CD4-positive, alpha-beta memory T cell (primary cell): Measurements from ENCODE around the gene IFITM10. TPM values are rescaled to one million over a fixed set of nuclear protein-coding genes. Genes with fewer than 3 reads are reported as not detected.
"Not testable (repeated sequence)": the region's sequence is repeated elsewhere in the genome, so short reads cannot be mapped to it uniquely, and the experiment has no call there.

Experiments
- CTCF ChIA-PET: fragments of 350-600 bp; sonication (Branson Sonifier 250); formaldehyde crosslinking; loops from one replicate; lab custom pipeline; 2021; ENCODE audit warnings: inconsistent platforms; ENCODE audit not compliant: partially characterized antibody; lab: Charles Lee
- POLR2A ChIA-PET: fragments of 350-600 bp; sonication (Branson Sonifier 250); formaldehyde crosslinking; loops from one replicate; lab custom pipeline; 2021; ENCODE audit not compliant: partially characterized antibody; lab: Charles Lee
- DNase-seq, 5 donors: peaks; one replicate each; pipeline versions ENCODE4 v3.0.0 to v3.0.0-alpha.2; 2020 to 2022; ENCODE audit warnings: mixed read lengths in 1 of 5
- H3K27ac ChIP-seq: one replicate; pipeline ENCODE4 v1.7.0; 2013; ENCODE audit warnings: low read depth, low read length
- H3K27me3 ChIP-seq: 2 replicates; pipeline ENCODE4 v1.7.0; 2013; ENCODE audit warnings: mild to moderate bottlenecking, low read length, moderate library complexity; ENCODE audit not compliant: insufficient read depth
- H3K36me3 ChIP-seq: 2 replicates; pipeline ENCODE4 v1.7.0; 2013; ENCODE audit warnings: mild to moderate bottlenecking, low read length, moderate library complexity; ENCODE audit not compliant: insufficient read depth
- H3K4me1 ChIP-seq: 2 replicates; pipeline ENCODE4 v1.7.0; 2013; ENCODE audit warnings: mild to moderate bottlenecking, low read length, moderate library complexity; ENCODE audit not compliant: insufficient read depth
- H3K4me3 ChIP-seq, 2 donors: one replicate each; pipeline ENCODE4 v1.7.0; 2013; ENCODE audit warnings: low read length in 2 of 2, mild to moderate bottlenecking in 1 of 2
- H3K9me3 ChIP-seq, 2 donors: one replicate each; pipeline ENCODE4 v1.7.0; 2013; ENCODE audit warnings: low read length in 2 of 2, control low read depth in 1 of 2; ENCODE audit not compliant: control insufficient read depth in 1 of 2
- H3K27ac Mint-ChIP-seq, 7 donors: one replicate each; pipeline ENCODE4 v1.8.0; 2020 to 2021; ENCODE audit warnings: mixed read lengths in 7 of 7, mild to moderate bottlenecking in 6 of 7, inconsistent platforms in 3 of 7, moderate library complexity in 3 of 7
- H3K27me3 Mint-ChIP-seq, 2 donors: one replicate each; pipeline ENCODE4 v1.8.0; 2020 to 2021; ENCODE audit warnings: mixed read lengths in 2 of 2
- H3K36me3 Mint-ChIP-seq, 2 donors: one replicate each; pipeline ENCODE4 v1.8.0; 2020 to 2021; ENCODE audit warnings: mixed read lengths in 2 of 2, inconsistent platforms in 1 of 2, mild to moderate bottlenecking in 1 of 2
- H3K4me1 Mint-ChIP-seq, 4 donors: one replicate each; pipeline ENCODE4 v1.8.0; 2020 to 2021; ENCODE audit warnings: mixed read lengths in 4 of 4, mild to moderate bottlenecking in 1 of 4
- H3K4me3 Mint-ChIP-seq, 8 donors: one replicate each; pipeline ENCODE4 v1.8.0; 2020 to 2021; ENCODE audit warnings: mixed read lengths in 8 of 8, mild to moderate bottlenecking in 7 of 8, moderate library complexity in 6 of 8, inconsistent platforms in 3 of 8
- H3K9me3 Mint-ChIP-seq, 8 donors: one replicate each; pipeline ENCODE4 v1.8.0; 2020 to 2021; ENCODE audit warnings: mixed read lengths in 8 of 8, mild to moderate bottlenecking in 5 of 8, inconsistent platforms in 3 of 8, moderate library complexity in 1 of 8
- intact Hi-C: fragments of 100-400 bp; cut with micrococcal nuclease; formaldehyde crosslinking; loops from one replicate; pipeline ENCODE4 v1.15.1; 2023
- polyA plus RNA-seq, 2 donors: library from polyadenylated mRNA; unstranded; fragments of 300-500 nt; fragmentation: Illumina TruSeq; gene quantifications; one replicate each; pipeline ENCODE4 v1.2.3, GENCODE V29; 2021
- total RNA-seq, 2 experiments: library from RNA; stranded (reverse); gene quantifications; one replicate each; pipeline ENCODE4 v1.2.3, GENCODE V29; 2021

IFITM10 gene
- total and polyA plus RNA-seq, 4 experiments from 2014 or later = 1.6 to 1.8 TPM; not detected in 2

DNA sequence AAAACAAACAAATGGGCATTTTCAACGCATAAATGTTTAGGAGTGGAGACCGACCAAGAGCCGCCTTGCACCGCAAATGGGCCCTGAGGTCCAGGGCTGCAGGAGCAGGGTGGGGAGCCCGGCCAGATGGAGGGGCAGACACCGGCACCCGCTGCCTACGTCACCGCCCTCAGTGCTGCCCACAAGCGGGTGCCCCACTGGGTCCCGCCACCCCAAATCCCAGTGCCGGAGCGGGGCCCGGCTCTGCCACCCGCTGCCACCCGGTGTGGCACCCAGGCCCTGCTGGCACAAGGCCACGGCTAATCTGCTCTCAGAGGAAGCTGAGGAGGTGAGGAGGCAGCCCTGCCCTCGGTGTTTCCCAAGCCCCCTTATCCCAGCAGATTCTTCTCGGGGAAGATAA is 67.2 kb downstream of the IFITM10 start:
- H3K27ac ChIP-seq, H3K36me3 ChIP-seq, H3K27me3 Mint-ChIP-seq, DNase-seq, H3K4me1 Mint-ChIP-seq, H3K4me3 ChIP-seq, H3K4me1 ChIP-seq, H3K27ac Mint-ChIP-seq, H3K27me3 ChIP-seq, H3K9me3 ChIP-seq, intact Hi-C loops, H3K9me3 Mint-ChIP-seq, H3K36me3 Mint-ChIP-seq, POLR2A ChIA-PET, H3K4me3 Mint-ChIP-seq: not testable (repeated sequence)
- CTCF ChIA-PET = interaction anchor here (1.3 to 5.2 kb wide), 2 partner anchors 10 to 468 kb away, joined by 5 to 29 read pairs; no protein-coding TSS in a partner anchor

Other genes with a start within 250 kb of the IFITM10 start
- gene DUSP8, start 178.3 kb downstream of the IFITM10 start, total RNA-seq = 1 to 10 TPM; 5.8 TPM
- gene DUSP8, start 178.3 kb downstream of the IFITM10 start, polyA plus RNA-seq = 1 to 10 TPM in 1 of 2 donors, not detected in 1; 1.5 TPM
- gene KRTAP5-1, start 165.3 kb downstream of the IFITM10 start, total RNA-seq = not detected
- under 1 TPM in 1 of 2 donors, not detected in 1; 0.29 TPM for gene KRTAP5-1, start 165.3 kb downstream of the IFITM10 start, polyA plus RNA-seq
- gene KRTAP5-2, start 152.3 kb downstream of the IFITM10 start, total RNA-seq = not detected
- not detected for gene KRTAP5-2, start 152.3 kb downstream of the IFITM10 start, polyA plus RNA-seq
- not detected for gene KRTAP5-3, start 142.1 kb downstream of the IFITM10 start, total RNA-seq
- gene KRTAP5-3, start 142.1 kb downstream of the IFITM10 start, polyA plus RNA-seq = not detected
- not detected for gene KRTAP5-4, start 128.5 kb downstream of the IFITM10 start, total RNA-seq
- not detected for gene KRTAP5-4, start 128.5 kb downstream of the IFITM10 start, polyA plus RNA-seq
- not detected for gene KRTAP5-5, start 120.8 kb downstream of the IFITM10 start, total RNA-seq
- gene KRTAP5-5, start 120.8 kb downstream of the IFITM10 start, polyA plus RNA-seq = not detected
- gene KRTAP5-6, start 53.4 kb downstream of the IFITM10 start, total RNA-seq = not detected
- gene KRTAP5-6, start 53.4 kb downstream of the IFITM10 start, polyA plus RNA-seq = not detected
- 100 to 1,000 TPM; 206 to 214 TPM for gene CTSD, start 13.3 kb upstream of the IFITM10 start, total RNA-seq
- gene CTSD, start 13.3 kb upstream of the IFITM10 start, polyA plus RNA-seq = 100 to 1,000 TPM; 122 to 137 TPM
- gene SYT8, start 84.4 kb upstream of the IFITM10 start, total RNA-seq = not detected
- gene SYT8, start 84.4 kb upstream of the IFITM10 start, polyA plus RNA-seq = not detected
- not detected for gene TNNI2, start 88.4 kb upstream of the IFITM10 start, total RNA-seq
- gene TNNI2, start 88.4 kb upstream of the IFITM10 start, polyA plus RNA-seq = not detected
- 100 to 1,000 TPM; 324 to 327 TPM for gene LSP1, start 102.5 kb upstream of the IFITM10 start, total RNA-seq
- 100 to 1,000 TPM; 253 to 435 TPM for gene LSP1, start 102.5 kb upstream of the IFITM10 start, polyA plus RNA-seq
- gene PRR33, start 141.3 kb upstream of the IFITM10 start, total RNA-seq = not detected
- under 1 TPM in 1 of 2 donors, not detected in 1; 0.18 TPM for gene PRR33, start 141.3 kb upstream of the IFITM10 start, polyA plus RNA-seq
- 10 to 100 TPM in 1 of 2 experiments, 1 to 10 TPM in 1; 9.3 to 10.5 TPM for gene TNNT3, start 169.1 kb upstream of the IFITM10 start, total RNA-seq
- gene TNNT3, start 169.1 kb upstream of the IFITM10 start, polyA plus RNA-seq = not detected
- 10 to 100 TPM; 43.9 to 51.0 TPM for gene MRPL23, start 196.7 kb upstream of the IFITM10 start, total RNA-seq
- 10 to 100 TPM; 15.2 to 45.8 TPM for gene MRPL23, start 196.7 kb upstream of the IFITM10 start, polyA plus RNA-seq
- gene H19, start 247.2 kb upstream of the IFITM10 start, total RNA-seq = not detected
- not detected for gene H19, start 247.2 kb upstream of the IFITM10 start, polyA plus RNA-seq